ENCODE measurements around the gene ARHGAP42. TPM values are rescaled to one million over a fixed set of nuclear protein-coding genes. Genes with fewer than 3 reads are reported as not detected.

The ARHGAP42 gene
- total RNA-seq, 1 experiment from 2014 or later = 39.1 TPM

DNA sequence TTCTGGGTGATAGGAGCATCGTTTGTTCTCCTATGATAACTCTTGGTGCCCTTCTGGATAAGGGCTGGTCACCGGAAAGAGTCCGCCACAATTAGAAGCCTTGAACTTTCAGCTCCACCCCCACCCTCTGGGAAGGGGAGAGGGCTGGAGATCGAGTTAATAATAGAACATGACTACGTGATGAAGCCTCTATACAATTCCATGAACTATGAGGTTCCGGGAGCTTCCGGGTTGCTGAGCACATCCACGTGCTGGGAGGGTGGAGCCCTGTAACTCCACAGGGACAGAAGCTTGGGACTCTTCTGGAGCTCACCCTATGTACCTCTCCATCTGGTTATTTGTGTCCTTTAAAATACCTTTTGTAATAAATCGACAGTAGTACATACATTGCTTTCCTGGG, 40.3 kb downstream of the ARHGAP42 start:
- Histone ChIP-seq H3K4me2 (ENCODE audit: insufficient read depth, insufficient read length, low read length) (no peak overlapping the region), H2BK15ac (ENCODE audit: low read depth, low read length) (no peak overlapping the region), H3K4me1 (ENCODE audit: insufficient read depth, low read length) (peaks cover 13% of the 10 kb centered on the region), H3K23me2 (ENCODE audit: insufficient read length, low read depth, low read length, poor library complexity, severe bottlenecking) (no peaks in the 10 kb centered on the region), H2AK5ac (ENCODE audit: insufficient read length, low read length) (no peak overlapping the region), H2BK12ac (ENCODE audit: insufficient read length, low read depth, low read length) (no peak overlapping the region), H3K9ac (ENCODE audit: extremely low read depth, insufficient read length, low read length) (no peak overlapping the region), H3T11ph (ENCODE audit: low read length) (no peak overlapping the region), H3K23ac (ENCODE audit: insufficient read length, low read depth, low read length) (no peak overlapping the region), H2AFZ (ENCODE audit: low read length) (no peak overlapping the region), H3K9me3 (ENCODE audit: control insufficient read depth, low read depth, low read length) (no peaks in the 10 kb centered on the region), H3K79me1 (ENCODE audit: insufficient read depth, low read depth, low read length, poor library complexity, severe bottlenecking) (no peaks in the 10 kb centered on the region), H2BK120ac (ENCODE audit: low read depth, low read length, poor library complexity, severe bottlenecking) (no peak overlapping the region), H2BK5ac (ENCODE audit: insufficient read length, low read length) (no peak overlapping the region), H2BK20ac (ENCODE audit: low read depth, low read length, poor library complexity, severe bottlenecking) (no peak overlapping the region), H3K4ac (ENCODE audit: low read depth, low read length) (no peak overlapping the region), H3K79me2 (ENCODE audit: insufficient read depth, low read length) (no peaks in the 10 kb centered on the region), H3K56ac (ENCODE audit: insufficient read length, low read depth, low read length) (no peak overlapping the region), H4K91ac (ENCODE audit: insufficient read length, low read depth, low read length) (no peak overlapping the region), H4K5ac (ENCODE audit: insufficient read length, low read depth, low read length) (no peak overlapping the region), H4K20me1 (ENCODE audit: control insufficient read depth, insufficient read depth, insufficient read length) (no peaks in the 10 kb centered on the region), H3K18ac (ENCODE audit: insufficient read length, low read depth, low read length) (no peak overlapping the region), H3K27me3 (ENCODE audit: insufficient read depth, low read length) (no peaks in the 10 kb centered on the region), H3K27ac (ENCODE audit: insufficient read length, low read depth, low read length) (no peak overlapping the region), H4K8ac (replicated peaks; ENCODE audit: insufficient read length, low read depth, low read length) (no peak overlapping the region), H3K14ac (ENCODE audit: insufficient read depth, low read length) (no peak overlapping the region)
- WGBS (ENCODE audit: extremely low coverage, insufficient read length, low lambda C conversion rate) = no CpG with 5 or more reads among the region's 9 CpGs
- Mint-ChIP-seq H3K27me3 (ENCODE audit: low read depth) (no peaks in the 10 kb centered on the region), H3K4me1 (peaks cover 62 to 66% of the 10 kb centered on the region in 2 experiments), H3K9me3 (no peaks in the 10 kb centered on the region), H3K4me3 (peak overlapping the region in 1 of 2 experiments; percentile 36; a peak in 1 of 5 replicates), H3K27ac (peak overlapping the region; percentile 50 to 77 (median 55); a peak in 5 of 7 replicates), H3K36me3 (ENCODE audit: insufficient read depth in 1 of 3, low read depth in 3 of 3) (peaks cover 0 to 1% (median 0%) of the 10 kb centered on the region in 3 experiments; a peak in 1 of 7 replicates)
- no peak for DNase-seq
- no peak for TF ChIP-seq CTCF (conservative IDR thresholded peaks at IDR 0.05)

Measured in H9 (cell line).